GM06990 (cell line): Measurements from ENCODE around the gene PFN4.
"Not testable (repeated sequence)": the region's sequence is repeated elsewhere in the genome, so short reads cannot be mapped to it uniquely, and the experiment has no call there.

Experiments
- DNase-seq: peaks from one replicate; pipeline ENCODE4 v3.0.0-alpha.2; 2011; ENCODE audit not compliant: insufficient read length; ENCODE audit errors: extremely low read depth
- H3K27me3 ChIP-seq: replicated peaks from 2 replicates; pipeline ENCODE4 v1.6.0; 2011; ENCODE audit warnings: low read length; ENCODE audit not compliant: control insufficient read depth, insufficient read depth
- H3K36me3 ChIP-seq: 2 replicates; pipeline ENCODE4 v1.5.1; 2011; ENCODE audit warnings: low read length; ENCODE audit not compliant: control insufficient read depth, insufficient read depth
- H3K4me3 ChIP-seq: replicated peaks from 2 replicates; pipeline ENCODE4 v1.5.1; 2011; ENCODE audit warnings: low read depth, mild to moderate bottlenecking, control low read depth, low read length
- TF ChIP-seq, protein P1 (sequence below): IDR thresholded peaks from 2 replicates; pipeline ENCODE4 v1.5.1; 2011; ENCODE audit warnings: low read length, control low read depth, mild to moderate bottlenecking, inconsistent platforms; ENCODE audit not compliant: insufficient read depth, poor library complexity, severe bottlenecking

Gene PFN4

GRCh38 chr2:24111407-24111901 lies 11.7 kb downstream of the PFN4 start:
- TF ChIP-seq, protein P1, sequence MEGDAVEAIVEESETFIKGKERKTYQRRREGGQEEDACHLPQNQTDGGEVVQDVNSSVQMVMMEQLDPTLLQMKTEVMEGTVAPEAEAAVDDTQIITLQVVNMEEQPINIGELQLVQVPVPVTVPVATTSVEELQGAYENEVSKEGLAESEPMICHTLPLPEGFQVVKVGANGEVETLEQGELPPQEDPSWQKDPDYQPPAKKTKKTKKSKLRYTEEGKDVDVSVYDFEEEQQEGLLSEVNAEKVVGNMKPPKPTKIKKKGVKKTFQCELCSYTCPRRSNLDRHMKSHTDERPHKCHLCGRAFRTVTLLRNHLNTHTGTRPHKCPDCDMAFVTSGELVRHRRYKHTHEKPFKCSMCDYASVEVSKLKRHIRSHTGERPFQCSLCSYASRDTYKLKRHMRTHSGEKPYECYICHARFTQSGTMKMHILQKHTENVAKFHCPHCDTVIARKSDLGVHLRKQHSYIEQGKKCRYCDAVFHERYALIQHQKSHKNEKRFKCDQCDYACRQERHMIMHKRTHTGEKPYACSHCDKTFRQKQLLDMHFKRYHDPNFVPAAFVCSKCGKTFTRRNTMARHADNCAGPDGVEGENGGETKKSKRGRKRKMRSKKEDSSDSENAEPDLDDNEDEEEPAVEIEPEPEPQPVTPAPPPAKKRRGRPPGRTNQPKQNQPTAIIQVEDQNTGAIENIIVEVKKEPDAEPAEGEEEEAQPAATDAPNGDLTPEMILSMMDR: no peak
- Histone ChIP-seq H3K4me3 (no peak overlapping the region), H3K27me3 (no peaks in the 10 kb centered on the region), H3K36me3 (no peaks in the 10 kb centered on the region)
- DNase-seq: no peak

DNA sequence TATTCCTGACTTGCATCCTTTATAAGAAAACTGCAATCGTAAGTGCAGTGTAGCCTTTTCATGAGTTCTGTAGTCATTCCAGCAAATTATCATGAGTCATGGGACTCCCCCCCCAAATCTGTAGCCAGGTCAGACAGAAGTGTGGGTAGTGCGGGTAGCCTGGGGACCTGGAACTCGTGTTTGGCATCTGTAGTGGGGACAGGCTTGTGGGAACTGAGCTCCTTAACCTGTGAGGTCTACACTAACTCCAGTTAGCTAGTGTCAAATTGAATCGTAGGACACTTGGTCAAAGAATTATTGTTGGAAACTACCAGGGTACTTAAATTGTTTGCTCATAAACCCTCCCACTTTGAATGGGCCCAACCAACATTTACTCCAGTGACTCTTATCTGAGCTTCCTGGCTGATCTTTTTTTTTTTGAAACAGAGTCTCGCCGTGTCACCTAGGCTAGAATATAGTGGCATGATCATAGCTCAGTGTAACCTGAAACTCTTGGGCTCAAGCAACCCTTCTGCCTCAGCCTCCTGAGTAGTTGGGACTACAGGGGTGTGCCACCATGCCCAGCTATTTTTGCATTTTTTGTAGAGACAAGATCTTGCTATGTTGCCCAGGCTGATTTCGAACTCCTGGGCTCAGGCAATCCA lies 12.4 kb downstream of the PFN4 start:
- TF ChIP-seq, protein P1: no peak
- DNase-seq: no peak
- no peaks in the 10 kb centered on the region for H3K27me3 ChIP-seq
- H3K36me3 ChIP-seq: no peaks in the 10 kb centered on the region
- no peak overlapping the region for H3K4me3 ChIP-seq

GRCh38 chr2:24109431-24109830 lies 13.7 kb downstream of the PFN4 start:
- H3K27me3 ChIP-seq, H3K36me3 ChIP-seq, H3K4me3 ChIP-seq, DNase-seq: not testable (repeated sequence)

- TF ChIP-seq, protein P1: no peak
- Histone ChIP-seq H3K4me3 (no peak overlapping the region), H3K36me3 (no peaks in the 10 kb centered on the region), H3K27me3 (no peaks in the 10 kb centered on the region)
- DNase-seq: no peak
Observed at GRCh38 chr2:24107336-24107735, 15.8 kb downstream of the PFN4 start.

DNA sequence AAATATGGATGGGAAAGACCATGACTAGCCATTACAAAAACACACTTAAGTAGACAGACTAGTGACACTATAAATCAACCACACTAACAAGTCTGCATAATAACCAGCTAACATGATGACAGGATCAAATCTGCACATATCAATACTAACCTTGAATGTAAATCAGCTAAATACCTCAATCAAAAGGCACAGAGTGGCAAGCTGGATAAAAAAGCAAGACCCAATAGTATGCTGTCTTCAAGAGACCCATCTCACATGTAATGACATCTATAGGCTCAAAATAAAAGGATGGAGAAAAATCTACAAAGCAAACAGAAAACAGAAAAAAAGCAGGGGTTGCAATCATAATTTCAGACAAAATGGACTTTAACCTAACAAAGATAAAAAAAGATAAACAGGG lies 16.3 kb downstream of the PFN4 start:
- DNase-seq: no peak
- H3K36me3 ChIP-seq: no peaks in the 10 kb centered on the region
- H3K27me3 ChIP-seq: no peaks in the 10 kb centered on the region
- no peak overlapping the region for H3K4me3 ChIP-seq
- TF ChIP-seq, protein P1: no peak

- H3K36me3 ChIP-seq: no peaks in the 10 kb centered on the region
- TF ChIP-seq, protein P1: no peak
- no peak for DNase-seq
Observed at GRCh38 chr2:24105816-24106215, 17.3 kb downstream of the PFN4 start.

More at GRCh38 chr2:24105816-24106215, 17.3 kb downstream of the PFN4 start:
- Histone ChIP-seq H3K27me3 (no peaks in the 10 kb centered on the region), H3K4me3 (no peak overlapping the region)
